WTC11 (cell line): ENCODE data around the gene MAML3.

Source experiments
- CREM ChIP-seq: sonication (generic); formaldehyde crosslinking; IDR thresholded peaks from 2 replicates; pipeline ENCODE4 v1.8.1; 2022; ENCODE audit warnings: mild to moderate bottlenecking, missing genetic modification reagents, moderate library complexity
- GRHL2 ChIP-seq: fragments of 250-450 bp; sonication (Bioruptor Pico); IDR thresholded peaks from 2 replicates; pipeline ENCODE4 v1.8.0; 2022; ENCODE audit warnings: mild to moderate bottlenecking, moderate library complexity; ENCODE audit not compliant: insufficient replicate concordance, severe bottlenecking
- JUN ChIP-seq: sonication (generic); formaldehyde crosslinking; IDR thresholded peaks from 2 replicates; pipeline ENCODE4 v1.8.0; 2023; ENCODE audit warnings: mild to moderate bottlenecking, missing genetic modification reagents
- KAT7 ChIP-seq: sonication (generic); formaldehyde crosslinking; IDR thresholded peaks from 2 replicates; pipeline ENCODE4 v1.8.1; 2023; ENCODE audit warnings: missing genetic modification reagents, mild to moderate bottlenecking, borderline replicate concordance
- RELA ChIP-seq: sonication (generic); formaldehyde crosslinking; IDR thresholded peaks from 2 replicates; pipeline ENCODE4 v1.8.1; 2022; ENCODE audit warnings: missing genetic modification reagents, mild to moderate bottlenecking, borderline replicate concordance
- TF ChIP-seq, protein P1 (sequence below): fragments of 200-600 bp; IDR thresholded peaks from 2 replicates; pipeline ENCODE4 v1.8.0; 2022; ENCODE audit warnings: antibody characterized with exemption
- TF ChIP-seq, protein P2 (sequence below): sonication (generic); formaldehyde crosslinking; IDR thresholded peaks from 2 replicates; pipeline ENCODE4 v1.8.1; 2023; ENCODE audit warnings: mild to moderate bottlenecking, missing genetic modification reagents, moderate library complexity
- TF ChIP-seq, protein P3 (sequence below): sonication (generic); formaldehyde crosslinking; IDR thresholded peaks from 2 replicates; pipeline ENCODE4 v1.8.1; 2023; ENCODE audit warnings: mild to moderate bottlenecking, missing genetic modification reagents, borderline replicate concordance

DNA sequence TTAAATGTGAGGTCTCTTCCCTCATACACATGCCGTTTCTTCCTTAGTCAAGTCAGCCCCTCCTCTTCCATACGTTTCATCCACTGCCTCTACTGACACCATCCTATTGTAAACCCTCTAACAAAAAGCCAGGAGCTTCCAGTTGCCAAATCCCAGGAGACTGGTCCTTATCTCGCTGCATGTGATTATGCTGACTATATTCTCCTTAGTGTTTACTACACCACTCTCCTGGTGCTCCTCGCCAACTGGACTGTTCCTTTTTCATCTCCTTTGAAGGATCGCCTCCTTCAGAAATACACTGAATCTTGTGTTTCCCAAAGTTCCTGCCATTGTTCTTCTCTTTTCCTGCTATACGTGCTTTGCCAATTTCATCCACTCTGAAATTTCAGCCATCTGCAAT lies 27.7 kb downstream of the MAML3 start:
- TF ChIP-seq, protein P1, sequence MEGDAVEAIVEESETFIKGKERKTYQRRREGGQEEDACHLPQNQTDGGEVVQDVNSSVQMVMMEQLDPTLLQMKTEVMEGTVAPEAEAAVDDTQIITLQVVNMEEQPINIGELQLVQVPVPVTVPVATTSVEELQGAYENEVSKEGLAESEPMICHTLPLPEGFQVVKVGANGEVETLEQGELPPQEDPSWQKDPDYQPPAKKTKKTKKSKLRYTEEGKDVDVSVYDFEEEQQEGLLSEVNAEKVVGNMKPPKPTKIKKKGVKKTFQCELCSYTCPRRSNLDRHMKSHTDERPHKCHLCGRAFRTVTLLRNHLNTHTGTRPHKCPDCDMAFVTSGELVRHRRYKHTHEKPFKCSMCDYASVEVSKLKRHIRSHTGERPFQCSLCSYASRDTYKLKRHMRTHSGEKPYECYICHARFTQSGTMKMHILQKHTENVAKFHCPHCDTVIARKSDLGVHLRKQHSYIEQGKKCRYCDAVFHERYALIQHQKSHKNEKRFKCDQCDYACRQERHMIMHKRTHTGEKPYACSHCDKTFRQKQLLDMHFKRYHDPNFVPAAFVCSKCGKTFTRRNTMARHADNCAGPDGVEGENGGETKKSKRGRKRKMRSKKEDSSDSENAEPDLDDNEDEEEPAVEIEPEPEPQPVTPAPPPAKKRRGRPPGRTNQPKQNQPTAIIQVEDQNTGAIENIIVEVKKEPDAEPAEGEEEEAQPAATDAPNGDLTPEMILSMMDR, result no peak
- TF ChIP-seq CREM (CRISPR knock-in tag), result no peak
- TF ChIP-seq, protein P2, sequence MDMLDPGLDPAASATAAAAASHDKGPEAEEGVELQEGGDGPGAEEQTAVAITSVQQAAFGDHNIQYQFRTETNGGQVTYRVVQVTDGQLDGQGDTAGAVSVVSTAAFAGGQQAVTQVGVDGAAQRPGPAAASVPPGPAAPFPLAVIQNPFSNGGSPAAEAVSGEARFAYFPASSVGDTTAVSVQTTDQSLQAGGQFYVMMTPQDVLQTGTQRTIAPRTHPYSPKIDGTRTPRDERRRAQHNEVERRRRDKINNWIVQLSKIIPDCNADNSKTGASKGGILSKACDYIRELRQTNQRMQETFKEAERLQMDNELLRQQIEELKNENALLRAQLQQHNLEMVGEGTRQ (CRISPR knock-in tag), result no peak
- TF ChIP-seq GRHL2 (CRISPR knock-in tag), result no peak
- no peak for TF ChIP-seq JUN (CRISPR knock-in tag)
- TF ChIP-seq, protein P3, sequence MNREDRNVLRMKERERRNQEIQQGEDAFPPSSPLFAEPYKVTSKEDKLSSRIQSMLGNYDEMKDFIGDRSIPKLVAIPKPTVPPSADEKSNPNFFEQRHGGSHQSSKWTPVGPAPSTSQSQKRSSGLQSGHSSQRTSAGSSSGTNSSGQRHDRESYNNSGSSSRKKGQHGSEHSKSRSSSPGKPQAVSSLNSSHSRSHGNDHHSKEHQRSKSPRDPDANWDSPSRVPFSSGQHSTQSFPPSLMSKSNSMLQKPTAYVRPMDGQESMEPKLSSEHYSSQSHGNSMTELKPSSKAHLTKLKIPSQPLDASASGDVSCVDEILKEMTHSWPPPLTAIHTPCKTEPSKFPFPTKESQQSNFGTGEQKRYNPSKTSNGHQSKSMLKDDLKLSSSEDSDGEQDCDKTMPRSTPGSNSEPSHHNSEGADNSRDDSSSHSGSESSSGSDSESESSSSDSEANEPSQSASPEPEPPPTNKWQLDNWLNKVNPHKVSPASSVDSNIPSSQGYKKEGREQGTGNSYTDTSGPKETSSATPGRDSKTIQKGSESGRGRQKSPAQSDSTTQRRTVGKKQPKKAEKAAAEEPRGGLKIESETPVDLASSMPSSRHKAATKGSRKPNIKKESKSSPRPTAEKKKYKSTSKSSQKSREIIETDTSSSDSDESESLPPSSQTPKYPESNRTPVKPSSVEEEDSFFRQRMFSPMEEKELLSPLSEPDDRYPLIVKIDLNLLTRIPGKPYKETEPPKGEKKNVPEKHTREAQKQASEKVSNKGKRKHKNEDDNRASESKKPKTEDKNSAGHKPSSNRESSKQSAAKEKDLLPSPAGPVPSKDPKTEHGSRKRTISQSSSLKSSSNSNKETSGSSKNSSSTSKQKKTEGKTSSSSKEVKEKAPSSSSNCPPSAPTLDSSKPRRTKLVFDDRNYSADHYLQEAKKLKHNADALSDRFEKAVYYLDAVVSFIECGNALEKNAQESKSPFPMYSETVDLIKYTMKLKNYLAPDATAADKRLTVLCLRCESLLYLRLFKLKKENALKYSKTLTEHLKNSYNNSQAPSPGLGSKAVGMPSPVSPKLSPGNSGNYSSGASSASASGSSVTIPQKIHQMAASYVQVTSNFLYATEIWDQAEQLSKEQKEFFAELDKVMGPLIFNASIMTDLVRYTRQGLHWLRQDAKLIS, result no peak
- TF ChIP-seq KAT7, result no peak
- no peak for TF ChIP-seq RELA (CRISPR knock-in tag)
